Endodermal cell (in vitro differentiated cells): ENCODE results near the gene PIMREG. TPM values are rescaled to one million over a fixed set of nuclear protein-coding genes. Genes with fewer than 3 reads are reported as not detected.

Source experiments
- DNase-seq: peaks from one replicate; pipeline ENCODE4 v3.0.0-alpha.2; 2017
- H3K27ac ChIP-seq: 2 replicates; pipeline ENCODE4 v1.5.1; 2013; ENCODE audit warnings: mild to moderate bottlenecking, low read depth, low read length, moderate library complexity
- H3K27me3 ChIP-seq: 2 replicates; pipeline ENCODE4 v1.6.1; 2013; ENCODE audit warnings: mild to moderate bottlenecking, low read length, moderate library complexity; ENCODE audit not compliant: insufficient read depth, control insufficient read depth, poor library complexity, severe bottlenecking
- H3K36me3 ChIP-seq: 2 replicates; pipeline ENCODE4 v1.7.0; 2013; ENCODE audit warnings: mild to moderate bottlenecking, low read length, moderate library complexity; ENCODE audit not compliant: control insufficient read depth, insufficient read depth
- H3K4me1 ChIP-seq: one replicate; pipeline ENCODE4 v1.7.0; 2013; ENCODE audit warnings: low read length; ENCODE audit not compliant: control insufficient read depth, insufficient read depth
- H3K4me3 ChIP-seq: 2 replicates; pipeline ENCODE4 v1.5.1; 2013; ENCODE audit warnings: mild to moderate bottlenecking, low read length, moderate library complexity
- H3K9ac ChIP-seq: 2 replicates; pipeline ENCODE4 v1.6.1; 2013; ENCODE audit warnings: mild to moderate bottlenecking, low read length, moderate library complexity; ENCODE audit not compliant: poor library complexity, severe bottlenecking; ENCODE audit errors: extremely low read depth
- H3K9me3 ChIP-seq: 2 replicates; pipeline ENCODE4 v1.6.1; 2013; ENCODE audit warnings: mild to moderate bottlenecking, low read length, moderate library complexity; ENCODE audit not compliant: control insufficient read depth
- H3K27ac Mint-ChIP-seq: 2 replicates; pipeline ENCODE4 v1.8.0; 2020; ENCODE audit warnings: mixed read lengths
- H3K27me3 Mint-ChIP-seq: 2 replicates; pipeline ENCODE4 v1.8.0; 2021; ENCODE audit warnings: mild to moderate bottlenecking, mixed read lengths; ENCODE audit not compliant: insufficient read depth
- H3K36me3 Mint-ChIP-seq: 2 replicates; pipeline ENCODE4 v1.8.0; 2020; ENCODE audit warnings: low read depth, mixed read lengths
- H3K4me1 Mint-ChIP-seq: 2 replicates; pipeline ENCODE4 v1.8.0; 2020; ENCODE audit warnings: mixed read lengths
- H3K4me3 Mint-ChIP-seq: 2 replicates; pipeline ENCODE4 v1.8.0; 2020; ENCODE audit warnings: mild to moderate bottlenecking, moderate library complexity, mixed read lengths
- H3K9me3 Mint-ChIP-seq: 2 replicates; pipeline ENCODE4 v1.8.0; 2020; ENCODE audit warnings: mild to moderate bottlenecking, mixed read lengths
- CTCF ChIP-seq: fragments of 200-600 bp; sonication (generic); conservative IDR thresholded peaks from 2 replicates; pipeline ENCODE4 v1.5.0; 2021; ENCODE audit warnings: antibody characterized with exemption, mild to moderate bottlenecking
- WGBS, 2 experiments: methylation state at CpG; one replicate each; pipeline versions ENCODE4 v1.1.5 to v1.1.7; 2013; ENCODE audit warnings: missing lambda C conversion rate in 2 of 2, mixed read lengths in 1 of 2; ENCODE audit not compliant: insufficient coverage in 1 of 2, insufficient read length in 1 of 2; 5-methylcytosine and 5-hydroxymethylcytosine counted together
- total RNA-seq, 2 donors: library from RNA; stranded (reverse); fragmentation: NEBNext Ultra II Directional in 1 of 2; extraction: Animal tissue kit (Norgen Biotek cat#: 25700) in 1 of 2; gene quantifications; 2 replicates in 1 of 2; 3 replicates in 1 of 2; pipeline ENCODE4 v1.2.1, GENCODE V29; 2021

PIMREG gene
- total RNA-seq, 2 donors from 2014 or later = 33.4 to 68.7 TPM

- Histone ChIP-seq H3K9me3 (no peaks in the 10 kb centered on the region), H3K4me1 (peaks cover 6% of the 10 kb centered on the region), H3K9ac (no peak overlapping the region), H3K27ac (no peak overlapping the region), H3K36me3 (no peaks in the 10 kb centered on the region), H3K4me3 (no peak overlapping the region), H3K27me3 (no peaks in the 10 kb centered on the region)
- Mint-ChIP-seq H3K36me3 (no peaks in the 10 kb centered on the region), H3K4me3 (no peak overlapping the region), H3K9me3 (no peaks in the 10 kb centered on the region), H3K27me3 (no peaks in the 10 kb centered on the region), H3K4me1 (peaks cover 25% of the 10 kb centered on the region), H3K27ac (no peak overlapping the region)
- TF ChIP-seq CTCF = no peak
- no peak for DNase-seq
- 85 to 90% methylated on average over 4 to 7 of the region's 7 CpGs for WGBS, 2 experiments
These were observed 30.7 kb downstream of the PIMREG start for GRCh38 chr17:6474906-6475305.

- Mint-ChIP-seq H3K27ac (no peak overlapping the region), H3K4me3 (no peak overlapping the region), H3K27me3 (no peaks in the 10 kb centered on the region), H3K4me1 (peaks cover 30% of the 10 kb centered on the region), H3K9me3 (no peaks in the 10 kb centered on the region), H3K36me3 (no peaks in the 10 kb centered on the region)
- H3K9ac ChIP-seq = no peak overlapping the region
- H3K27me3 ChIP-seq = no peaks in the 10 kb centered on the region
- peaks cover 9% of the 10 kb centered on the region for H3K4me1 ChIP-seq
- 87% methylated on average over 3 to 4 of the region's 4 CpGs for WGBS, 2 experiments
- no peaks in the 10 kb centered on the region for H3K36me3 ChIP-seq
- no peak overlapping the region for H3K27ac ChIP-seq
- H3K4me3 ChIP-seq = no peak overlapping the region
- no peak for DNase-seq
- no peaks in the 10 kb centered on the region for H3K9me3 ChIP-seq
- TF ChIP-seq CTCF = no peak
These were observed 31.2 kb downstream of the PIMREG start for GRCh38 chr17:6475411-6475810.

- Histone ChIP-seq H3K9me3 (no peaks in the 10 kb centered on the region), H3K27me3 (no peaks in the 10 kb centered on the region), H3K4me3 (no peak overlapping the region), H3K27ac (no peak overlapping the region), H3K9ac (no peak overlapping the region), H3K4me1 (peaks cover 9% of the 10 kb centered on the region), H3K36me3 (no peaks in the 10 kb centered on the region)
- no peak for TF ChIP-seq CTCF
- WGBS, 2 experiments = 79 to 82% methylated on average over 7 of the region's 8 CpGs
- Mint-ChIP-seq H3K27me3 (no peaks in the 10 kb centered on the region), H3K9me3 (no peaks in the 10 kb centered on the region), H3K36me3 (no peaks in the 10 kb centered on the region), H3K4me1 (peaks cover 30% of the 10 kb centered on the region), H3K27ac (no peak overlapping the region), H3K4me3 (no peak overlapping the region)
- DNase-seq = no peak
These were observed 32.0 kb downstream of the PIMREG start for GRCh38 chr17:6476076-6476809.
